Testis (tissue), 3 donors: Measurements from ENCODE around the gene ERICH3. TPM values are rescaled to one million over a fixed set of nuclear protein-coding genes. Genes with fewer than 3 reads are reported as not detected.

Source experiments
- DNase-seq: peaks from one replicate; pipeline ENCODE4 v3.0.0-alpha.2; 2019
- H3K27ac ChIP-seq, 2 donors: fragments of 200-600 bp; sonication (generic); one replicate each; pipeline ENCODE4 v1.5.1; 2019
- H3K27me3 ChIP-seq: fragments of 200-600 bp; sonication (generic); one replicate; pipeline ENCODE4 v1.5.1; 2019
- H3K36me3 ChIP-seq: fragments of 200-600 bp; sonication (generic); one replicate; pipeline ENCODE4 v1.5.1; 2017; ENCODE audit warnings: low read depth; ENCODE audit errors: missing control alignments
- H3K4me1 ChIP-seq: fragments of 200-600 bp; sonication (generic); one replicate; pipeline ENCODE4 v1.5.1; 2019
- H3K4me3 ChIP-seq, 2 donors: fragments of 200-600 bp; sonication (generic); one replicate each; pipeline ENCODE4 v1.5.1; 2017 to 2019
- H3K9me3 ChIP-seq: fragments of 200-600 bp; sonication (generic); one replicate; pipeline ENCODE4 v1.5.1; 2017
- POLR2A ChIP-seq: fragments of 450-650 bp; IDR thresholded peaks from one replicate; pipeline ENCODE4 v1.6.1; 2017; ENCODE audit warnings: antibody characterized with exemption, mild to moderate bottlenecking, moderate library complexity
- WGBS, 2 donors: methylation state at CpG; one replicate each; pipeline ENCODE4 v1.1.5; 2018; 5-methylcytosine and 5-hydroxymethylcytosine counted together
- intact Hi-C: fragments of 100-400 bp; cut with DNase I; formaldehyde crosslinking; loops from one replicate; pipeline ENCODE4 v1.15.1; 2023; ENCODE audit warnings: low total_unique reads
- polyA plus RNA-seq: library from polyadenylated mRNA; stranded (reverse); fragments of 350-450 nt; fragmentation: Illumina TruSeq; extraction: RNeasy Lipid Tissue Mini Kit (QIAGEN cat#74804); gene quantifications from one replicate; pipeline ENCODE4 v1.2.3, GENCODE V29; 2014; ENCODE audit warnings: low read depth, low replicate concordance; ENCODE audit not compliant: insufficient read depth
- total RNA-seq, 2 donors: library from RNA; depleted of rRNA; stranded (reverse); fragments of >200 nt; gene quantifications; one replicate each; pipeline ENCODE4 v1.2.3, GENCODE V29; 2016
- TF ChIP-seq, protein P1 (sequence below), 3 experiments: fragments of 450-650 bp in 2 of 3; fragments of 200-600 bp in 1 of 3; sonication (generic) in 1 of 3; IDR thresholded peaks; one replicate each; pipeline ENCODE4 v1.5.1; 2016 to 2019; ENCODE audit warnings: antibody characterized with exemption in 3 of 3, mild to moderate bottlenecking in 2 of 3, moderate library complexity in 1 of 3

The ERICH3 gene
- total and polyA plus RNA-seq, 3 donors from 2014 or later, result 19.5 to 78.8 (median 35.7) TPM

DNA sequence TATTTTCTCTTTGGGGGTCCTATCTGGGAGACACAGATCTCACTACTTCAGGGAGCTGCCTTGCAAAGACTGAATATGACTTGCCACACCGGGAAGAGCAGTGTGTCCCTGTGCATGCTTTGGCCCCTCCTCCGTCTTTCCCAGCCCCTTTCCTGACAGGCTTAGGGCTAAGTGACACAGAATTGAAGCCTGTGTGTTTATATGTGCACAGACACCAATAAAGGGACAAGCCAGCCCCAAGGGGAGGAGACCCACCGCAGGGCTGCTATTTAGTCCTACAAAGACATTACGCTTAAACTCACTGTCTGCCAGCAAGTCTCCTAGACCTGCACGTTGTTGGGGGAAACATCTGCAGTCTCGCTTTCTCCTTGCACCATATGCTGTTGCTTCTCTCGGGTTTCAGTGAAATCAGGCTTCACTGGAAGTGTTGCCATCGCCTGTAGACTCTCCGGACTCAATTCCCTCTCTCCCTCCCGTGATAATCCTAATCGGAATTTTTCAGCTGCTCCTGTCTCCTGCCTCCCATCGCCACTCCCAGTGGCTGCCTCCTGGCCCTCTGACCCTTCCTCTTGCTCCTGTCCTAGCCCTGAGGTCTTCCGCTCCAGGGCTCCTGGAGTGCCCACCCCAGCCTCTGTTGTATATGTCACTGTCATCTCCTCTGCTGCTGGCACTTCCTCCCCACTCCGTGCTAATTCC is 102.6 kb downstream of the ERICH3 start:
- no peaks in the 10 kb centered on the region for H3K4me1 ChIP-seq
- H3K27me3 ChIP-seq, result no peaks in the 10 kb centered on the region
- H3K36me3 ChIP-seq, result no peaks in the 10 kb centered on the region
- TF ChIP-seq, protein P1, sequence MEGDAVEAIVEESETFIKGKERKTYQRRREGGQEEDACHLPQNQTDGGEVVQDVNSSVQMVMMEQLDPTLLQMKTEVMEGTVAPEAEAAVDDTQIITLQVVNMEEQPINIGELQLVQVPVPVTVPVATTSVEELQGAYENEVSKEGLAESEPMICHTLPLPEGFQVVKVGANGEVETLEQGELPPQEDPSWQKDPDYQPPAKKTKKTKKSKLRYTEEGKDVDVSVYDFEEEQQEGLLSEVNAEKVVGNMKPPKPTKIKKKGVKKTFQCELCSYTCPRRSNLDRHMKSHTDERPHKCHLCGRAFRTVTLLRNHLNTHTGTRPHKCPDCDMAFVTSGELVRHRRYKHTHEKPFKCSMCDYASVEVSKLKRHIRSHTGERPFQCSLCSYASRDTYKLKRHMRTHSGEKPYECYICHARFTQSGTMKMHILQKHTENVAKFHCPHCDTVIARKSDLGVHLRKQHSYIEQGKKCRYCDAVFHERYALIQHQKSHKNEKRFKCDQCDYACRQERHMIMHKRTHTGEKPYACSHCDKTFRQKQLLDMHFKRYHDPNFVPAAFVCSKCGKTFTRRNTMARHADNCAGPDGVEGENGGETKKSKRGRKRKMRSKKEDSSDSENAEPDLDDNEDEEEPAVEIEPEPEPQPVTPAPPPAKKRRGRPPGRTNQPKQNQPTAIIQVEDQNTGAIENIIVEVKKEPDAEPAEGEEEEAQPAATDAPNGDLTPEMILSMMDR (IDR thresholded peaks at IDR 0.05), result no peak
- no peak for TF ChIP-seq POLR2A
- no peak overlapping the region for H3K27ac ChIP-seq
- no peaks in the 10 kb centered on the region for H3K9me3 ChIP-seq
- H3K4me3 ChIP-seq, result no peak overlapping the region
- 43 to 55% methylated on average over 14 of the region's 14 CpGs for WGBS, 2 donors
- intact Hi-C loops, result no loop called here
- no peak for DNase-seq

DNA sequence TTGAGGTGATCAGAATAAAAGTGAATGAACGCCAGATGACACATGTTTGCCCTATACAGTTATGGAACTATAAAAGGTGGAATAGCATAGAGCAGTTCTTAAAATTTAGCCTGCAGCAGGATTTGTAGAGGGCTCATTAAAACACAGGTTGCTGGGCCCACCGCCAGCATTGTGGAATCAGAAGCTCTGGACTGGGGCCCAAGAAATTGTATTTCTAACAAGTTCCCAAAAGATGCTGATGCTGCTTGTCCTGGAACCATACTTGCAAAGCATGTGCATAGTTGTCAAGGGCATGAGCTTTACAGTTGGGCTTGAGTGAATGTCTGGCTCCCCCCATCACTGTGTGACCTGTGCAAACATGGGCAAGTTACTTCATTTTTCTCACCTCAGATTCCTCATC is 123.7 kb downstream of the ERICH3 start:
- TF ChIP-seq, protein P1 (IDR thresholded peaks at IDR 0.05), result no peak
- TF ChIP-seq POLR2A, result no peak
- Histone ChIP-seq H3K4me1 (no peaks in the 10 kb centered on the region), H3K36me3 (no peaks in the 10 kb centered on the region), H3K27ac (no peak overlapping the region), H3K4me3 (no peak overlapping the region), H3K9me3 (no peaks in the 10 kb centered on the region), H3K27me3 (no peaks in the 10 kb centered on the region)
- 91 to 92% methylated on average over 2 of the region's 2 CpGs for WGBS, 2 donors
- intact Hi-C loops, result no loop called here
- DNase-seq, result no peak

DNA sequence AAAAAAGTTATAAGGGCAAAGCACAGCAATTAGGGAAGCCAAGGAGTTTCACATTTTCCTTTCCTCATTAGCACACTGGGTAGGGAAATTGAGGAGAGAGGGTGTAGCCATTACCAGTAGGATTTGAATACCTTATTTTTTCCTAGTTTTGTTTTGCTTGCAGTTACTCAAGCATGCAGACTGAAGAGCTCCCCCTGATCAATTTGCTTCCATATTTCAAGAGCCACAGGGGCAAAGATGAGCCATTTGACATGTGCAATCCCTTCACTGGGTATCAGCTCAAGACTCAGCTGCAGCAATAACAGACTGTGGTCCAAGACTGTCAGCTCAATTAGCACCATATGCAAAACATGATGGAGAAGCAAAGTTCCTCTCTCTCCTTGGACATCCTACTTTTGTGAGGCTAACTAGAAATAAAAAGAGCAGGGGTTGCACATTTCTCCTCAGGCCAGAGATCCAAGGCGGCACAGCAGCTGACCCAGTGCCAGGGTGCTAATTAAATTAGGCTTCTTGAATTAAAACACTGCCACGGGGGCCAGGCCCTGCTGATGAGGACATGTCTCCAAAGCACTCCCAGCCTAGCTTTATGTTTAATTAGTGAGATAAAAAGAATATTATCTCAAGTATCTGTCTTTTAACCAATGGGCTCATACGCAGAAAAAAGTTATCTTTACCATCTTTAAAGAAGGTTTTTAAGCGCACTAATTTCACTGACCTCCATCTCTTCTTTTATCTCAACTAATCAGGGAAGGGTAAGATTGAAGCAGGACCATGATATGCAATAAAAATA is 124.4 kb downstream of the ERICH3 start:
- Histone ChIP-seq H3K9me3 (no peaks in the 10 kb centered on the region), H3K4me3 (no peak overlapping the region), H3K27me3 (no peaks in the 10 kb centered on the region), H3K4me1 (no peaks in the 10 kb centered on the region), H3K27ac (no peak overlapping the region), H3K36me3 (no peaks in the 10 kb centered on the region)
- intact Hi-C loops, result no loop called here
- WGBS, 2 donors, result 74 to 80% methylated on average over 4 of the region's 4 CpGs
- no peak for TF ChIP-seq POLR2A
- TF ChIP-seq, protein P1 (IDR thresholded peaks at IDR 0.05), result no peak
- DNase-seq, result no peak

DNA sequence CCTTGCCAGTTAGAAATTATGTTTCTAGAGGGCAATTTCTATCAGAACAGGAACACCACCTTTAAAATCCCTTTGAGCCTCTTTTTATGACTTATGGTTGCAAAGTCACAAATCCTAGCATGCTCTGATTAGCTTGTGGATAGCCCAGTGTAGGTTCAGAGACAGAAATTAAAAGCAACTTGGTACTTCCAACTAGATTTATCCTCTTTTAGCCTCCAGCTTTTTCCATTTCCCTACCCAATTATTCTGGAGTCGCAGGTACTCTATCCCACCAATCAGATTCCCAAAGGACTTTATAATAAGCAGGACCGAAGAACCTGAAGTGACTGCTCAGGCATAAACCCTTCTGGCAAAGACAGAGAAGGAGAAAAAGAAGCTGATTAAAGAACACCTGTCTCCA is 127.8 kb downstream of the ERICH3 start:
- Histone ChIP-seq H3K27me3 (no peaks in the 10 kb centered on the region), H3K9me3 (no peaks in the 10 kb centered on the region), H3K36me3 (no peaks in the 10 kb centered on the region), H3K4me1 (no peaks in the 10 kb centered on the region), H3K4me3 (no peak overlapping the region), H3K27ac (no peak overlapping the region)
- 90 to 95% methylated on average over 2 of the region's 2 CpGs for WGBS, 2 donors
- intact Hi-C loops, result no loop called here
- TF ChIP-seq, protein P1 (IDR thresholded peaks at IDR 0.05), result no peak
- TF ChIP-seq POLR2A, result no peak
- no peak for DNase-seq
